HepG2 (cell line): ENCODE data around the gene SLCO2A1. TPM values are rescaled to one million over a fixed set of nuclear protein-coding genes. Genes with fewer than 3 reads are reported as not detected.

Experiments used
- ATAC-seq: fragments of 200-7000 bp; cut with Tn5 transposase; 3 replicates; pipeline ENCODE4 v1.9.1; 2020; ENCODE audit warnings: mild to moderate bottlenecking, moderate library complexity
- BruUV-seq: library from RNA; stranded (reverse); fragments of 400-500 nt; replicated peaks from 2 replicates; lab custom pipeline; 2021; lab: Mats Ljungman, UMichigan
- CTCF ChIA-PET: fragments of 300-600 bp; formaldehyde crosslinking; extraction: SDS; loops from one replicate; lab custom pipeline; 2021; ENCODE audit warnings: low total read pairs, inconsistent platforms, low intra/inter-chr PET ratio; lab: Yijun Ruan, JAX
- POLR2A ChIA-PET: fragments of 350-600 bp; sonication (Branson Sonifier 250); formaldehyde crosslinking; loops from one replicate; lab custom pipeline; 2020; ENCODE audit warnings: antibody characterized with exemption, inconsistent platforms; lab: Yijun Ruan, JAX
- DNase-seq: peaks from one replicate; pipeline ENCODE4 v3.0.0-alpha.2; 2015; ENCODE audit warnings: low spot score
- FAIRE-seq: peaks from 3 replicates; lab custom pipeline; 2011; peaks lifted over from hg19 to GRCh38; lab: Jason Lieb, UNC
- H2AFZ ChIP-seq: one replicate; pipeline ENCODE4 v1.6.1; 2011; ENCODE audit warnings: low read length, inconsistent platforms
- H3K27ac ChIP-seq: fragments of 300-600 bp; 3 replicates; pipeline ENCODE4 v1.8.0; 2011; ENCODE audit warnings: mixed run types, mild to moderate bottlenecking, mixed read lengths, low read length, inconsistent platforms; ENCODE audit not compliant: insufficient read depth; ENCODE audit errors: extremely low read length
- H3K27me3 ChIP-seq, 2 experiments: fragments of 200-600 bp in 1 of 2; 2 replicates in 1 of 2; 3 replicates in 1 of 2; pipeline versions ENCODE4 v1.6.0 to v1.8.0; 2011; ENCODE audit warnings: low read length in 2 of 2, mild to moderate bottlenecking in 2 of 2, moderate library complexity in 2 of 2, inconsistent platforms in 1 of 2; ENCODE audit not compliant: insufficient read depth in 2 of 2, control insufficient read depth in 1 of 2
- H3K36me3 ChIP-seq, 2 experiments: fragments of 200-600 bp in 1 of 2; replicated peaks in 1 of 2; 2 replicates in 1 of 2; 3 replicates in 1 of 2; pipeline versions ENCODE4 v1.5.1 to v1.8.0; 2011; ENCODE audit warnings: low read length in 2 of 2, inconsistent platforms in 1 of 2; ENCODE audit not compliant: insufficient read depth in 2 of 2, control insufficient read depth in 1 of 2
- H3K4me1 ChIP-seq: 2 replicates; pipeline ENCODE4 v1.5.1; 2012; ENCODE audit warnings: low read length, inconsistent platforms; ENCODE audit not compliant: insufficient read depth
- H3K4me2 ChIP-seq: 2 replicates; pipeline ENCODE4 v1.6.0; 2011; ENCODE audit warnings: low read depth, low read length, inconsistent platforms
- H3K4me3 ChIP-seq, 3 experiments: fragments of 200-600 bp in 1 of 3; sonication (generic), shearing (Covaris generic) in 1 of 3; replicated peaks in 1 of 3; 2 replicates each; pipeline ENCODE4 v1.5.1; 2011 to 2016; ENCODE audit warnings: low read length in 3 of 3, inconsistent platforms in 2 of 3, low read depth in 2 of 3, mild to moderate bottlenecking in 2 of 3, control low read depth in 1 of 3, mixed read lengths in 1 of 3; ENCODE audit not compliant: insufficient read depth in 1 of 3
- H3K79me2 ChIP-seq: one replicate; pipeline ENCODE4 v1.6.1; 2011; ENCODE audit warnings: low read length, inconsistent platforms; ENCODE audit not compliant: insufficient read depth
- H3K9ac ChIP-seq: 2 replicates; pipeline ENCODE4 v1.6.0; 2011; ENCODE audit warnings: mild to moderate bottlenecking, low read depth, low read length, inconsistent platforms; ENCODE audit not compliant: insufficient read depth
- H3K9me3 ChIP-seq: 2 replicates; pipeline ENCODE4 v1.5.1; 2012; ENCODE audit warnings: mild to moderate bottlenecking, low read length
- H4K20me1 ChIP-seq: 2 replicates; pipeline ENCODE4 v1.6.0; 2011; ENCODE audit warnings: inconsistent platforms, mild to moderate bottlenecking, low read length, moderate library complexity; ENCODE audit not compliant: insufficient read depth
- BCLAF1 ChIP-seq: fragments of 450-650 bp; IDR thresholded peaks from 2 replicates; pipeline ENCODE4 v1.6.1; 2017; ENCODE audit warnings: mild to moderate bottlenecking
- CBX1 ChIP-seq: IDR thresholded peaks from one replicate; pipeline ENCODE4 v1.6.1; 2016; ENCODE audit warnings: antibody characterized with exemption, low read depth
- DDIT3 ChIP-seq: sonication (generic); formaldehyde crosslinking; IDR thresholded peaks from 2 replicates; pipeline ENCODE4 v1.4.0; 2020; ENCODE audit warnings: mild to moderate bottlenecking, missing genetic modification reagents
- HNRNPUL1 ChIP-seq: fragments of 200-400 bp; formaldehyde crosslinking; IDR thresholded peaks from 2 replicates; pipeline ENCODE4 v1.6.1; 2017; ENCODE audit warnings: low read depth, mild to moderate bottlenecking, low read length, moderate library complexity
- KAT2B ChIP-seq: fragments of 150-350 bp; IDR thresholded peaks from 2 replicates; pipeline ENCODE4 v1.6.1; 2014; ENCODE audit warnings: low read depth, low read length, borderline replicate concordance
- KAT7 ChIP-seq: IDR thresholded peaks from 2 replicates; pipeline ENCODE4 v1.6.1; 2018; ENCODE audit warnings: borderline replicate concordance, missing compliant biosample characterization
- MBNL3 ChIP-seq: fragments of 250-450 bp; sonication (Bioruptor Pico); conservative IDR thresholded peaks from 2 replicates; pipeline ENCODE4 v1.8.0; 2022; ENCODE audit warnings: mild to moderate bottlenecking, inconsistent platforms
- NFKBIZ ChIP-seq: IDR thresholded peaks from 2 replicates; pipeline ENCODE4 v1.6.1; 2018; ENCODE audit warnings: missing genetic modification reagents, missing compliant biosample characterization
- REPIN1 ChIP-seq: sonication (generic); formaldehyde crosslinking; IDR thresholded peaks from 2 replicates; pipeline ENCODE4 v1.8.0; 2022; ENCODE audit warnings: missing genetic modification reagents, low read depth, mild to moderate bottlenecking, borderline replicate concordance
- SOX13 ChIP-seq, 3 experiments: fragments of 450-650 bp in 1 of 3; sonication (generic) in 1 of 3; formaldehyde crosslinking in 1 of 3; IDR thresholded peaks in 2 of 3; conservative IDR thresholded peaks in 1 of 3; 2 replicates each; pipeline versions ENCODE4 v1.5.0 to v1.6.1; 2016 to 2020; ENCODE audit warnings: antibody characterized with exemption in 1 of 3, mild to moderate bottlenecking in 1 of 3, missing compliant biosample characterization in 1 of 3, missing genetic modification reagents in 1 of 3, moderate library complexity in 1 of 3
- SRF ChIP-seq: IDR thresholded peaks from 2 replicates; pipeline ENCODE4 v1.6.1; 2011; ENCODE audit warnings: mild to moderate bottlenecking, low read depth, low read length, moderate library complexity
- STAG1 ChIP-seq: sonication (generic); formaldehyde crosslinking; IDR thresholded peaks from 2 replicates; pipeline ENCODE4 v1.4.0; 2020; ENCODE audit warnings: missing genetic modification reagents
- ZBTB44 ChIP-seq: sonication (generic); formaldehyde crosslinking; IDR thresholded peaks from 2 replicates; pipeline ENCODE4 v1.4.0; 2020; ENCODE audit warnings: missing genetic modification reagents
- ZMYM3 ChIP-seq: sonication (generic); formaldehyde crosslinking; IDR thresholded peaks from 2 replicates; pipeline ENCODE4 v1.5.1; 2020; ENCODE audit warnings: mild to moderate bottlenecking, missing genetic modification reagents
- ZNF143 ChIP-seq: sonication (generic); formaldehyde crosslinking; IDR thresholded peaks from 2 replicates; pipeline ENCODE4 v1.4.0; 2020; ENCODE audit warnings: missing genetic modification reagents
- ZNF275 ChIP-seq: sonication (generic); formaldehyde crosslinking; IDR thresholded peaks from 2 replicates; pipeline ENCODE4 v1.8.0; 2022; ENCODE audit warnings: missing genetic modification reagents, mild to moderate bottlenecking, inconsistent platforms, borderline replicate concordance
- ZNF335 ChIP-seq: sonication (generic); formaldehyde crosslinking; IDR thresholded peaks from 2 replicates; pipeline ENCODE4 v1.4.0; 2020; ENCODE audit warnings: missing genetic modification reagents
- ZNF33A ChIP-seq: sonication (generic); formaldehyde crosslinking; IDR thresholded peaks from 2 replicates; pipeline ENCODE4 v1.5.1; 2020; ENCODE audit warnings: missing genetic modification reagents, mild to moderate bottlenecking, moderate library complexity, borderline replicate concordance
- WGBS: methylation state at CpG from one replicate; pipeline ENCODE4 v1.1.6; 2017; ENCODE audit warnings: low lambda C conversion rate; 5-methylcytosine and 5-hydroxymethylcytosine counted together
- in situ Hi-C: cut with HindIII; loops from 2 replicates; pipeline ENCODE4 v1.10.0; 2017; ENCODE audit warnings: low pct_unique_long_range_greater_than_20kb; ENCODE audit not compliant: extremely low pct_ligation_motif_present
- intact Hi-C: fragments of 100-400 bp; cut with micrococcal nuclease; formaldehyde crosslinking; loops from one replicate; pipeline ENCODE4 v1.10.0; 2022; ENCODE audit not compliant: unreplicated experiment
- polyA plus RNA-seq, 8 experiments: library from polyadenylated mRNA; depleted of rRNA in 3 of 8; stranded (reverse) in 7 of 8; unstranded in 1 of 8; fragments of >200 nt; fragmentation: Illumina TruSeq in 4 of 8; extraction: Trizol in 4 of 8; gene quantifications; 2 replicates each; pipeline versions ENCODE4 v1.2.1 to v1.2.3, GENCODE V29; 2011 to 2016; ENCODE audit warnings: low read depth in 4 of 8, missing spikeins in 1 of 8, mixed read lengths in 1 of 8; ENCODE audit not compliant: insufficient read depth in 1 of 8
- total RNA-seq, 5 experiments: library from RNA; depleted of rRNA; stranded (reverse); fragments of >200 nt; fragmentation: Illumina TruSeq; extraction: Trizol; gene quantifications; 2 replicates each; pipeline ENCODE4 v1.2.3, GENCODE V29; 2016; ENCODE audit warnings: low read depth in 1 of 5

Gene SLCO2A1
- total and polyA plus RNA-seq, 2 of the 13 experiments (the other 11 are each of a cell fraction or from before 2014, with no cell fraction given): 0.04 TPM; not detected in 1

DNA sequence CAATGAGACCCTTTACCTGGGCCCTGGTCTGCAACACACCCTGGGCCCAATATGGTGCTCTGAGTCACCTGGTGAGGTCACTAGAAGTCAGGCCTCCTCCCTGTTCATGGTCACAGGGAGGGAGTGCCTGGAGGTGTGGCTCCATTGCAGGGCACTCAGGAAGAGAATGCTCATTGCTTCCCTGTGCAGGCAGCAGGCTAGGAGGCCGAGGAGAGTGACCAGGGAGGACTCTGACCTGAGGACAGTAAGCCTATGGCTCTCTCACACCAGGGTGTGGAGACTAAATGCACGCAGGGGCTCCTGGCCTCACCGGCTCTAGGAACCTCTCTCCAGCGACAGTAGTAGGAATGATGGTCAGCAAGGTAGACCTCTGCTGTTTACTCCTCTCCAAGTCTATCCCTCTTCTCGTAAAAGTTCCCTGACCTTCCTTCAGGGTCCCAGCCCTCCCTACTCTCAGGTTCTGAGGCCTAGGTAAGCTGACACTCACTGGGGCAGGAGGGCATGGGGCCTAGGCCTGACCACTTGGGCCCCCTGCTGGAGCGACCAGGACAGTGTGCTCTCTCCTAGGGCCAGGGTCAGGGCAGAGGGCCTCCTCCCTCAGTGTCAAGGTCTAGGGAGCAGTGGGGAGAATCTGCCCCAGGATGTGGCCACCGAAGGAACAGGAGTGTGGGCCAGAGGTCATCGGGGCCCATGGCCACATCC, 9.6 kb upstream of the SLCO2A1 start:
- H3K27me3 ChIP-seq: no peaks in the 10 kb centered on the region; a peak in 1 of 5 replicates
- intact Hi-C loops (loop anchor here (1.0 kb wide), 1 partner anchor 109 kb away; no protein-coding TSS in a partner anchor), in situ Hi-C loops (no loop called here)
- peak overlapping the region in 1 of 3 experiments; percentile 44; a peak in 1 of 6 replicates for H3K4me3 ChIP-seq
- ChIA-PET CTCF (interaction anchor here (2.1 kb wide), 1 partner anchor 109 kb away, joined by 12 read pairs; no protein-coding TSS in a partner anchor), POLR2A (interaction anchor here (0.9 kb wide), 1 partner anchor 19 kb away, joined by 3 read pairs; no protein-coding TSS in a partner anchor)
- H3K9ac ChIP-seq: peak overlapping the region; percentile 24; the same call in 1 of the 2 replicates
- no TSS peak for BruUV-seq
- FAIRE-seq (no peak), ATAC-seq (peak; percentile 97), DNase-seq (peak; percentile 40)
- H3K4me1 ChIP-seq: peaks cover 30% of the 10 kb centered on the region
- no peaks in the 10 kb centered on the region for H3K79me2 ChIP-seq
- H4K20me1 ChIP-seq: no peaks in the 10 kb centered on the region
- H3K27ac ChIP-seq: no peak overlapping the region
- H3K4me2 ChIP-seq: peak overlapping the region; percentile 59
- WGBS: 7% methylated on average over 5 of the region's 8 CpGs
- H3K36me3 ChIP-seq: no peaks in the 10 kb centered on the region
- no peak overlapping the region for H2AFZ ChIP-seq
- H3K9me3 ChIP-seq: no peaks in the 10 kb centered on the region
- TF ChIP-seq ZBTB44 (no peak), KAT7 (no peak), CBX1 (no peak), DDIT3 (CRISPR knock-in tag) (no peak), REPIN1 (CRISPR knock-in tag) (peak; percentile 56; the same call in 1 of the 2 replicates), STAG1 (CRISPR knock-in tag) (peak; percentile 85), ZNF33A (CRISPR knock-in tag) (no peak), MBNL3 (no peak), ZNF335 (no peak), SRF (no peak), ZNF275 (no peak), NFKBIZ (CRISPR knock-in tag) (no peak), KAT2B (no peak), BCLAF1 (no peak), ZMYM3 (CRISPR knock-in tag) (no peak), SOX13 (IDR thresholded peaks at IDR 0.05) (no peak), SOX13 (CRISPR knock-in tag; conservative IDR thresholded peaks at IDR 0.05 in 1 of 2, IDR thresholded peaks at IDR 0.05 in 1 of 2) (no peak; a peak in 1 of 4 replicates), HNRNPUL1 (no peak), ZNF143 (CRISPR knock-in tag) (no peak)
